ENCODE results near the gene SEC16A.
"Not testable (repeated sequence)": the region's sequence is repeated elsewhere in the genome, so short reads cannot be mapped to it uniquely, and the experiment has no call there.

Gene SEC16A

GRCh38 chr9:136416427-136416826, 66.4 kb downstream of the SEC16A start:
- Histone ChIP-seq H3K27me3 (ENCODE audit: control insufficient read depth, insufficient read depth, low read length) (no peaks in the 10 kb centered on the region), H3K9me3 (replicated peaks; ENCODE audit: low read length) (no peaks in the 10 kb centered on the region), H3K4me2 (ENCODE audit: low read length) (no peak overlapping the region), H3K4me1 (ENCODE audit: control insufficient read depth, insufficient read depth, low read length) (peaks cover 11% of the 10 kb centered on the region), H3K4me3 (ENCODE audit: low read length) (no peak overlapping the region), H3K36me3 (ENCODE audit: insufficient read depth, low read length) (peaks cover 80% of the 10 kb centered on the region), H3K9ac (ENCODE audit: low read depth, low read length) (no peak overlapping the region)

- peaks cover 57% of the 10 kb centered on the region for H3K36me3 ChIP-seq (ENCODE audit: insufficient read depth, low read length)
- no peaks in the 10 kb centered on the region for H3K27me3 ChIP-seq (ENCODE audit: control insufficient read depth, insufficient read depth, low read length)
- H3K4me2 ChIP-seq (ENCODE audit: low read length): no peak overlapping the region
- H3K9me3 ChIP-seq (replicated peaks; ENCODE audit: low read length): no peaks in the 10 kb centered on the region
- H3K9ac ChIP-seq (ENCODE audit: low read depth, low read length): no peak overlapping the region
- no peak overlapping the region for H3K4me3 ChIP-seq (ENCODE audit: low read length)
- peaks cover 21% of the 10 kb centered on the region for H3K4me1 ChIP-seq (ENCODE audit: control insufficient read depth, insufficient read depth, low read length)
Observed at GRCh38 chr9:136412962-136413361, 69.9 kb downstream of the SEC16A start.

- peak overlapping the region; percentile 99 for H3K9ac ChIP-seq (ENCODE audit: low read depth, low read length)
Observed at GRCh38 chr9:136411378-136411777, 71.5 kb downstream of the SEC16A start.

GRCh38 chr9:136410500-136411287, 72.1 kb downstream of the SEC16A start, which contains the start of the genes ENTR1 and PMPCA:
TSS of gene ENTR1 (minus strand) at chr9:136410614. CDS start at chr9:136410397, 217 bp downstream.
TSS of gene PMPCA (plus strand) at chr9:136410658. CDS start at chr9:136410669, 11 bp downstream.
- Histone ChIP-seq H3K9me3 (replicated peaks; ENCODE audit: low read length) (no peaks in the 10 kb centered on the region), H3K4me3 (ENCODE audit: low read length) (peak within 1 kb of the TSS; percentile 97), H3K4me2 (ENCODE audit: low read length) (peak within 1 kb of the TSS; percentile 89), H3K27me3 (ENCODE audit: control insufficient read depth, insufficient read depth, low read length) (no peaks in the 10 kb centered on the region), H3K36me3 (ENCODE audit: insufficient read depth, low read length) (peaks cover 51% of the 10 kb centered on the region), H3K4me1 (ENCODE audit: control insufficient read depth, insufficient read depth, low read length) (peaks cover 18% of the 10 kb centered on the region), H3K9ac (ENCODE audit: low read depth, low read length) (peak within 1 kb of the TSS; percentile 99)

More at GRCh38 chr9:136411378-136411777, 71.5 kb downstream of the SEC16A start:
- Histone ChIP-seq H3K4me1 (ENCODE audit: control insufficient read depth, insufficient read depth, low read length) (peaks cover 18% of the 10 kb centered on the region), H3K27me3 (ENCODE audit: control insufficient read depth, insufficient read depth, low read length) (no peaks in the 10 kb centered on the region), H3K9me3 (replicated peaks; ENCODE audit: low read length) (no peaks in the 10 kb centered on the region), H3K4me3 (ENCODE audit: low read length) (peak overlapping the region; percentile 97), H3K36me3 (ENCODE audit: insufficient read depth, low read length) (peaks cover 55% of the 10 kb centered on the region), H3K4me2 (ENCODE audit: low read length) (peak overlapping the region; percentile 88)

GRCh38 chr9:136409557-136410455, 73.0 kb downstream of the SEC16A start:
- H3K36me3 ChIP-seq (ENCODE audit: insufficient read depth, low read length): peaks cover 54% of the 10 kb centered on the region
- H3K27me3 ChIP-seq (ENCODE audit: control insufficient read depth, insufficient read depth, low read length): no peaks in the 10 kb centered on the region

GRCh38 chr9:136407911-136408310, 74.9 kb downstream of the SEC16A start:
- Histone ChIP-seq H3K4me2 (ENCODE audit: low read length) (no peak overlapping the region), H3K27me3 (ENCODE audit: control insufficient read depth, insufficient read depth, low read length) (no peaks in the 10 kb centered on the region), H3K4me1 (ENCODE audit: control insufficient read depth, insufficient read depth, low read length) (peaks cover 18% of the 10 kb centered on the region), H3K9me3 (replicated peaks; ENCODE audit: low read length) (no peaks in the 10 kb centered on the region), H3K4me3 (ENCODE audit: low read length) (no peak overlapping the region), H3K9ac (ENCODE audit: low read depth, low read length) (no peak overlapping the region), H3K36me3 (ENCODE audit: insufficient read depth, low read length) (peaks cover 44% of the 10 kb centered on the region)

More at GRCh38 chr9:136409557-136410455, 73.0 kb downstream of the SEC16A start:
- peak overlapping the region; percentile 97 for H3K4me3 ChIP-seq (ENCODE audit: low read length)
- peak overlapping the region; percentile 89 for H3K4me2 ChIP-seq (ENCODE audit: low read length)
- no peaks in the 10 kb centered on the region for H3K9me3 ChIP-seq (replicated peaks; ENCODE audit: low read length)
- peaks cover 18% of the 10 kb centered on the region for H3K4me1 ChIP-seq (ENCODE audit: control insufficient read depth, insufficient read depth, low read length)
- H3K9ac ChIP-seq (ENCODE audit: low read depth, low read length): peak overlapping the region; percentile 90

GRCh38 chr9:136407061-136407460, 75.8 kb downstream of the SEC16A start:
- peaks cover 41% of the 10 kb centered on the region for H3K36me3 ChIP-seq (ENCODE audit: insufficient read depth, low read length)
- not testable (repeated sequence) for H3K4me3 ChIP-seq (ENCODE audit: low read length); H3K9me3 ChIP-seq (replicated peaks; ENCODE audit: low read length); H3K4me2 ChIP-seq (ENCODE audit: low read length); H3K27me3 ChIP-seq (ENCODE audit: control insufficient read depth, insufficient read depth, low read length); H3K9ac ChIP-seq (ENCODE audit: low read depth, low read length)
- H3K4me1 ChIP-seq (ENCODE audit: control insufficient read depth, insufficient read depth, low read length): peaks cover 15% of the 10 kb centered on the region

- H3K9ac ChIP-seq (ENCODE audit: low read depth, low read length); H3K4me1 ChIP-seq (ENCODE audit: control insufficient read depth, insufficient read depth, low read length); H3K27me3 ChIP-seq (ENCODE audit: control insufficient read depth, insufficient read depth, low read length); H3K4me2 ChIP-seq (ENCODE audit: low read length); H3K9me3 ChIP-seq (replicated peaks; ENCODE audit: low read length); H3K4me3 ChIP-seq (ENCODE audit: low read length): not testable (repeated sequence)
- peaks cover 42% of the 10 kb centered on the region for H3K36me3 ChIP-seq (ENCODE audit: insufficient read depth, low read length)
Observed at GRCh38 chr9:136405904-136406303, 76.9 kb downstream of the SEC16A start.

GRCh38 chr9:136405481-136405880, 77.4 kb downstream of the SEC16A start:
- peaks cover 42% of the 10 kb centered on the region for H3K36me3 ChIP-seq (ENCODE audit: insufficient read depth, low read length)
- H3K27me3 ChIP-seq (ENCODE audit: control insufficient read depth, insufficient read depth, low read length): no peaks in the 10 kb centered on the region
- peaks cover 12% of the 10 kb centered on the region for H3K4me1 ChIP-seq (ENCODE audit: control insufficient read depth, insufficient read depth, low read length)
- no peak overlapping the region for H3K4me2 ChIP-seq (ENCODE audit: low read length)
- no peak overlapping the region for H3K4me3 ChIP-seq (ENCODE audit: low read length)
- no peak overlapping the region for H3K9ac ChIP-seq (ENCODE audit: low read depth, low read length)
- no peaks in the 10 kb centered on the region for H3K9me3 ChIP-seq (replicated peaks; ENCODE audit: low read length)

GRCh38 chr9:136404801-136405136, 78.1 kb downstream of the SEC16A start:
- H3K36me3 ChIP-seq (ENCODE audit: insufficient read depth, low read length): peaks cover 42% of the 10 kb centered on the region
- H3K4me1 ChIP-seq (ENCODE audit: control insufficient read depth, insufficient read depth, low read length): peaks cover 15% of the 10 kb centered on the region
- H3K4me2 ChIP-seq (ENCODE audit: low read length): no peak overlapping the region
- H3K9me3 ChIP-seq (replicated peaks; ENCODE audit: low read length): no peaks in the 10 kb centered on the region
- no peaks in the 10 kb centered on the region for H3K27me3 ChIP-seq (ENCODE audit: control insufficient read depth, insufficient read depth, low read length)
- no peak overlapping the region for H3K4me3 ChIP-seq (ENCODE audit: low read length)
- no peak overlapping the region for H3K9ac ChIP-seq (ENCODE audit: low read depth, low read length)

GRCh38 chr9:136403915-136404800, 78.7 kb downstream of the SEC16A start:
- Histone ChIP-seq H3K27me3 (ENCODE audit: control insufficient read depth, insufficient read depth, low read length) (no peaks in the 10 kb centered on the region), H3K36me3 (ENCODE audit: insufficient read depth, low read length) (peaks cover 42% of the 10 kb centered on the region), H3K4me2 (ENCODE audit: low read length) (no peak overlapping the region), H3K9ac (ENCODE audit: low read depth, low read length) (no peak overlapping the region), H3K4me3 (ENCODE audit: low read length) (no peak overlapping the region), H3K9me3 (replicated peaks; ENCODE audit: low read length) (no peaks in the 10 kb centered on the region), H3K4me1 (ENCODE audit: control insufficient read depth, insufficient read depth, low read length) (peaks cover 10% of the 10 kb centered on the region)

Measured in skeletal muscle satellite cell (primary cell).